HG02588 (cell line): ENCODE data around the gene ZDHHC9.

Source experiments
- ATAC-seq: cut with Tn5 transposase; IDR thresholded peaks from one replicate; pipeline ENCODE4 v1.9.1; 2021; ENCODE audit warnings: mild to moderate bottlenecking, moderate library complexity; ENCODE audit not compliant: unreplicated experiment

ZDHHC9 gene

GRCh38 chrX:129768586-129769466, 74.9 kb downstream of the ZDHHC9 start:
- no peak for ATAC-seq

- ATAC-seq: no peak
These were observed 75.5 kb downstream of the ZDHHC9 start for GRCh38 chrX:129768186-129768585.

- no peak for ATAC-seq
These were observed 80.0 kb downstream of the ZDHHC9 start for GRCh38 chrX:129763666-129764065.

GRCh38 chrX:129762448-129762847, 81.2 kb downstream of the ZDHHC9 start:
- no peak for ATAC-seq

GRCh38 chrX:129761596-129761995, 82.1 kb downstream of the ZDHHC9 start:
- no peak for ATAC-seq

GRCh38 chrX:129760981-129761380, 82.7 kb downstream of the ZDHHC9 start:
- no peak for ATAC-seq

- no peak for ATAC-seq
These were observed 83.5 kb downstream of the ZDHHC9 start for GRCh38 chrX:129760155-129760554.

GRCh38 chrX:129759576-129760061, 84.1 kb downstream of the ZDHHC9 start:
- ATAC-seq: no peak

GRCh38 chrX:129755779-129756650, 87.7 kb downstream of the ZDHHC9 start:
- ATAC-seq: no peak

GRCh38 chrX:129754056-129755024, 89.3 kb downstream of the ZDHHC9 start:
- no peak for ATAC-seq
